ENCODE measurements around the gene ADAM19. TPM values are rescaled to one million over a fixed set of nuclear protein-coding genes. Genes with fewer than 3 reads are reported as not detected.

The ADAM19 gene
- total RNA-seq, 1 donor from 2014 or later, result 314 TPM

- intact Hi-C loops (cut with micrococcal nuclease), result loop anchor here (1.0 kb wide), 1 partner anchor 23 kb away; the partner anchor contains the start of gene ADAM19
Measured at GRCh38 chr5:157598350-157598936, 22.9 kb upstream of the ADAM19 start.

GRCh38 chr5:157597277-157597676, 21.7 kb upstream of the ADAM19 start:
- intact Hi-C loops (cut with micrococcal nuclease), result no loop called here

- intact Hi-C loops (cut with micrococcal nuclease), result no loop called here
Measured at GRCh38 chr5:157596487-157596886, 20.9 kb upstream of the ADAM19 start.

GRCh38 chr5:157594675-157595459, 19.3 kb upstream of the ADAM19 start:
- intact Hi-C loops (cut with micrococcal nuclease), result no loop called here

GRCh38 chr5:157594257-157594656, 18.7 kb upstream of the ADAM19 start:
- intact Hi-C loops (cut with micrococcal nuclease), result no loop called here

GRCh38 chr5:157593052-157593757, 17.6 kb upstream of the ADAM19 start:
- intact Hi-C loops (cut with micrococcal nuclease), result no loop called here

GRCh38 chr5:157592594-157592993, 17.0 kb upstream of the ADAM19 start:
- intact Hi-C loops (cut with micrococcal nuclease), result no loop called here

GRCh38 chr5:157590478-157590877, 14.9 kb upstream of the ADAM19 start:
- intact Hi-C loops (cut with micrococcal nuclease), result no loop called here

GRCh38 chr5:157584628-157585027, 9.1 kb upstream of the ADAM19 start:
- intact Hi-C loops (cut with micrococcal nuclease), result no loop called here

GRCh38 chr5:157582731-157583620, 7.4 kb upstream of the ADAM19 start:
- intact Hi-C loops (cut with micrococcal nuclease), result loop anchor here (2.0 kb wide), 1 partner anchor 20 kb away; no protein-coding TSS in a partner anchor

- intact Hi-C loops (cut with micrococcal nuclease), result loop anchor here (2.0 kb wide), 1 partner anchor 21 kb away; no protein-coding TSS in a partner anchor
Measured at GRCh38 chr5:157581901-157582300, 6.3 kb upstream of the ADAM19 start.

GRCh38 chr5:157578079-157578780, 2.7 kb upstream of the ADAM19 start:
- intact Hi-C loops (cut with micrococcal nuclease), result loop anchor here (5.0 to 10.0 kb wide), 2 partner anchors 91 to 253 kb away; no protein-coding TSS in a partner anchor

GRCh38 chr5:157576678-157577077, 1.1 kb upstream of the ADAM19 start:
- intact Hi-C loops (cut with micrococcal nuclease), result loop anchor here (5.0 to 10.0 kb wide), 2 partner anchors 89 to 252 kb away; no protein-coding TSS in a partner anchor

- intact Hi-C loops (cut with micrococcal nuclease), result loop anchor here (1.0 to 10.0 kb wide), 5 partner anchors 24 to 250 kb away; partner anchors contain the start of genes C5orf52 and THG1L
Measured at GRCh38 chr5:157574456-157575380, 857 bp downstream of the ADAM19 start.

GRCh38 chr5:157571357-157571827, 4.2 kb downstream of the ADAM19 start:
- intact Hi-C loops (cut with micrococcal nuclease), result loop anchor here (1.0 to 10.0 kb wide), 7 partner anchors 27 to 247 kb away; partner anchors contain the start of genes C5orf52 and THG1L

- intact Hi-C loops (cut with micrococcal nuclease), result loop anchor here (1.0 to 10.0 kb wide), 7 partner anchors 26 to 246 kb away; partner anchors contain the start of genes C5orf52 and THG1L
Measured at GRCh38 chr5:157570531-157571200, 4.9 kb downstream of the ADAM19 start.

- intact Hi-C loops (cut with micrococcal nuclease), result no loop called here
Measured at GRCh38 chr5:157568720-157569119, 6.9 kb downstream of the ADAM19 start.

GRCh38 chr5:157568222-157568621, 7.4 kb downstream of the ADAM19 start:
- intact Hi-C loops (cut with micrococcal nuclease), result no loop called here

Data from T-helper 2 cell treated with Interferon-gamma antibody and Interleukin-4, amounts not matched to agents 100 ng/mL and 5 ng/mL, for 36 hours (primary cell).